Cerebellar cortex (tissue), 1 donor: ENCODE data around the gene ACOX2.

Source experiments
- DNase-seq: peaks from one replicate; pipeline ENCODE4 v3.0.0-alpha.2; 2015; ENCODE audit warnings: low spot score

ACOX2 gene

DNA sequence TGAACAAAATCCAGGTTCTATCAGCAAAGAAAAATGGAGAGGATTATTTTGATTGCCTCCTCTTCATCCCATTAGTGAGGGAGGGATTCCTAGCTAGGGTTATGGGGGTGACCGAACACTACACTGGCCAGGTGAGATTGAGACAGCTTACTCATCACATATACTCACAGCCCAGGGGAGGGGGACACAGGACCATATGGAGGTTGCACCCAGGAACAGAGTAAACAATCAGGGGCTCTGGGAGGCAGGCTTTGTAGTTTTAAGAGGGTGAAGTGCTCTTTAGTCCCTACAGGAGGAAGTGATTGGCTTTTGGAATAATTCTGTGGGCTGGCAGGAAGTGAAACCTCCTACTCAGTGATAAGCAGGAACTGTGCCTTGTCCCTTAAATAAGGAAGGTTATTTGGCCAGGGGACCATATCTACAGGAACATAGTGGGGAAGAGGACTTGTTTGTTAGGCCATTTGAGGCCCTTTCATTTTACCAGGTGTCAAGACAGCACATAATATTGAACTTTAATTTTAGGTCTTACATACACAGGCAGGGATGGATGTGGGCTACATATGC, 62.6 kb downstream of the ACOX2 start:
- DNase-seq: no peak

DNA sequence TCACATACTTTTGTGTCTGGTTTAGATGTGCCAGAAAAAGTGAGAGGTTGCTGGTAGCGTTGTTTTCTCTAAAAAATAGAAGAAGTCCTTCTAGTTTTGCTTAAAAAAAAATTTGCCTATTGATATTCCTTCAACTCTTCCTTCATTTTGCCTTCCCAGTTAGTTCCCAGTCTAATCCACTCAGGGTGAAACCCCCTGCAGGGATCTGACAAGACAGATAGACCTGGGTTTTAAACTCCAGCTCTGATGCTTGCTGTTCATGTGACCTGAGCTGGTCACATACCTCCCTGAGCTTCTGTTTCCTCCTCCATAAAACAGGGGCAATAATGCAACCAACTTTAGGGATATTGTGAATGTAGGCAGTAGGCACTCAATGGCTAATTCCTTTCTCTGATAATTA, 63.7 kb downstream of the ACOX2 start:
- DNase-seq: no peak

DNA sequence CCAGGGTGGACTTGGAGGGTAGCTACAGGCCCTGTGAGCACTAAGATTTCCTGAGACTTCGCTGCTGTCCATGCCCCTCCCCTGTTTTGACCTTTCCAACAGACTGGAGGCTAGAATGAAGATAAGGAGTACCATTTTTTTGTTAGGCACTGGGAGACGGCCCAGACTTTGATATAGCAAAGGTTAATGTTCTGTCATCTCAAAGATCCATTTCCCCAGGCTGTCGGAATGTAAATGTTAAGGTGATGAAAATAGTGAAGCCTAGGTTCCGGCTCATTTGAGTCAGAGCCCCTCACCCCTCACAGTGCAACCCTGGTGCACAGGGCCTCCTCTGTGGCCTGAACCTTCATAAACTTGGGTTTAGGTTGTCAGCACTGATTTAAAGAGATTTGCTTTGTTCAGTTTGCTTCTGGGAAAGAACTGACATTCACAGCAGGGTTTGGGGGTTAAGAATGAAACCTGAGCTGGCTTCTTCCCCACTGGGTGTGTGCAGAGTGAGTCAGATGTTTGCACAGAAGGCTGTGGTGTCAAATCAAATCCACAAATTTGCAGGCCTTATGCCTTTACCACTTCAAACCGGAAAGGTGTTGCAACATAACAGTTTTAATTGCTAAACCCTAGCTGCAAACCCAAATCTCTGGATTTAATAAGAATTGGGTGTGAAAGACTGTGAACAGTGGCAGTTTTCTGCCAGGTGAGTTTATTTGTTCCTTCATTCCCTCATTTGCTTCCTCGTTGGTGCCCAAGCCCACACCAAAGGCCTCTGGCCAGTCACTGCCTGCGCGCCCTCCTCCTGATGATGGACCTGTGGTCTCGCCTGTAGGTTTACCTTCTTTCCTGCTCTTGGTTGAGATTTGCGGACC, 65.7 kb downstream of the ACOX2 start:
- peak; percentile 55 for DNase-seq

DNA sequence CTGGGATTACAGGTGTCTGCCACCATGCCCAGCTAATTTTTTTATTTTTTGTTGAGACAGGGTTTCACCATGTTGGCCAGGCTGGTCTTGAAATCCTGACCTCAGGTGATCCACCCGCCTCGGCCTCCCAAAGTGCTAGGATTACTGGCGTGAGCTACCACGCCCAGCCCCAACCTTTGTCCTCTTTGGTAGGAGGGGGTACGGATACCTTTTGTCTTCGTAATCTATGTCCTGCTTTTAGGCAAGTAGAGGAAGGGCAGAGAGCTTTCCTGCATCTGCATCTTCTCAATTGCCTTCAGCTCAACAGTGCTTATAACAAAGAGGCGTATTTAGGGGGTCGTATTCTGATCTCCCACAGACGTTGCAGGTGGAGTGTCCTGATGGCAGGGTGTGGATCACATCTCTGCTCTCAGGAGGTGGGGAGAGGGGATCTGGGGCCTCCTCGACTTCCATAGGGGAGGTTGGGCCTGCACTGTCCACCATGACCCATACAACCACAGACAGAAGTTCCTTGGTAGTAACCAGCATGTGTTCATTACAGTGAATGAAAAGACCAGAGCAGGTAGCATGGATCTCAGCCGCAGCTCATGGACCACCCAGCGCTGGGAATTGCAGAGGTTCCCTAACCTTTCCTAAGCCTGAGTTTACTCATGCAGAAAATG, 66.5 kb downstream of the ACOX2 start:
- no peak for DNase-seq

DNA sequence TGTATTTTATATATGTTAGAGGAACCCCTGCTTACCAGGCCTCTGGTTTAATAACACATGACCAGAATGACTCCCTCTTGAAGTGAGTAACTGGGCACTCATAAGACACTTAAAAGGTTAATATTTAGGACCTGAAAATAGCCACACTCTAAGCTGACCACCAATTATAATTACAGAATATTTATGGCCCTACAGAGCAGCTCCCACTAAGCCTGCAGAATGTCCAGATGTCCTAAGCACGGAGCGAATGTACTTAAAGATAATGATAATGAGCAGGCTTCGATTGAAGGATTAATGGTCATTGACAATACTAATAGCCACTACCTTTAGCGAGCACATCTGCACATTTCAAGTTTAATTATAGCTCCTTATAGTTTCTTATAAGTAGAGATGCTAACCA, 67.9 kb downstream of the ACOX2 start:
- no peak for DNase-seq

DNA sequence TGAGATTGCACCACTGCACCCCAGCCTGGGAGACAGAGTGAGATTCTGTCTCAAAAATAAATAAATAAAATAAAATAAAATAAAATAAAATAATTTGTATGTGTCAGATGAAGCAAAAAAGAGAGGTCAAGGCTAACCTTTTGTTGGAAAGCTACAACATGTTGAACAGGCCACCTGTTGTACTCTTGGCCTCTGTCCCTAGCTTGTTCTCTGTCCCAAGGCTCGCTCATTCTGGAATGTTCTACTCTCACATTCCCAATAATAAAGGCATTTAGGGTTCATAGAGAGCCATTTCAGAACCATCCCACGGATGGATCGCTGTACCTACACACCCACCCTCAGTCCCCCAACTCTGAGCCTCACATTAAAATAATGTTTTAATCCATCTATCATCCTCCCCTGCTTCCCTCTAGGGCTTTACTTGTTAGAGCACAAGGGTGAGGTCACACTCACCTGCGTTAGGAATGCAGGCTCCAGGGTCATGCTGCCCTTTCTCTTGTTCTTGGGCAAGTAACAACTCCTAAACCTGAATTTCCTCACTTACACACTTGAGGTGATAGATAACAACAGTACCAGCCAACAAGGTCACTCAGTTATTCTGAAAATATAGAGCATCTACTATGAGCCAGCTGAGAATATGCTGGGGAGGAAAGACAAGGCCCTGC, 70.0 kb downstream of the ACOX2 start:
- DNase-seq: no peak

DNA sequence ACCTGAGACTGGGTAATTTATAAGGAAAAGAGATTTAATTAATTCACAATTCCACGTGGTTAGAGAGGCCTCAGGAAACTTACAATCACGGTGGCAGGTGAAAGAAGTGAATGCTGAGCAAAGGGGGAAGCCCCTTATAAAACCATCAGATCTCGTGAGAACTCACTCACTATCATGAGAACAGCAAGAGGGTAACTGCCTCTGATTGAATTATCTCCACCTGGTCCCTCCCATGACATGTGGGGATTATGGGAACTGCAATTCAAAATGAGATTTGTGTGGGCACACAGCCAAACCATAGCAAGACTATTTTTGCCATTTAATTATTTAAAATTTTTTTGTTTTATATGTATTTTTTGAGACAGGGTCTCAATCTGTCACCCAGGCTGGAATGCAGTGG, 72.1 kb downstream of the ACOX2 start:
- DNase-seq: no peak

DNA sequence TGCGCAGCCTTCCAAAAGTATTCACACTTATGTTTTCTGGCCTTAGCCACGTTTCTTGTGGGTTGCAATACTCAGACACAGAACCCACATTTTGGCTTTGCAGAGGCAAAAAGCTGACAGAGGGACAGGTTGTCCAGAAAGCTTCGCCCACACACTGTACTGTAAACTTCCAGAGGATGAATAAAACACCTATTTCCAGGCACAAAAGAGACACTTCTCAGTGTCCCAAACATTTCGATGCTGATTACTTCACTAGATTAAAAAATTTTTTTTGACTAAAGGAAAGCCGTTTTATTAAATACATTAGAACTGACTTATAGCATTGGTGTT, 73.1 kb downstream of the ACOX2 start:
- DNase-seq: no peak

DNA sequence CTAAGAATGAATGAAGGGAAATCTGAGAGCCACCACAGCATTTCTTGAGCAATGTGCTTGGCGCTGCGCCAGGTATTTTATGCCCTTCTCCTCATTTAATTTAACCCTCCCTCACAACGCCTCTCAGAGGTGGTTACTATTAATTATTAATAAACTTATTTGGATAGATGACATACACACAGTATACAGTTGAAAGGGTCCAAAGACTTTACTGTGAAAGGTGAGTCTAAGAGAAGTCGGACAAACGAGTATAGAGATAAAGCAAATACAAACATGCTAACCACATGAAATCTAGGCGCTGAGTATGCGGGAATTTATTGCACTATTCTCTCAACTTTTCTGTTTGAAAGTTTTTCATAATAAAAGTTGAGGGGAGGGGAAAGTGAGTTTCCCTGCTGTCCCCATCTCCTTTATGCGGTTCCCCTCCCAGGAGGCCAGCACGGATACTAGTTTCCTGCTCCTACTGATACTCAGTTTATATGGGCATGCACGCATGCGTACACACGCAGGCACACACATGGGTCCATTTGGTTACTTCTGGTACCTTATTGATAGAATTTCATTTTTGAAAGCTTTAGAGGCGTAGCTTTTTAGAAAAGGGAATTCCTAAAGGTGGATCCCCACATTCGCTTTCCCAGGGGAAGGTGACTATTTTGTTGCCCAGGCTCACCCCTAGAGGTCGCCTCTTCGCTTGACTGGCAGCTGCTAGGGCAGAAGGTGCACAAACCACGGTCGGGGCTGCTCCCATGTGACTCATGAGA, 73.6 kb downstream of the ACOX2 start:
- peak; percentile 73 for DNase-seq

DNA sequence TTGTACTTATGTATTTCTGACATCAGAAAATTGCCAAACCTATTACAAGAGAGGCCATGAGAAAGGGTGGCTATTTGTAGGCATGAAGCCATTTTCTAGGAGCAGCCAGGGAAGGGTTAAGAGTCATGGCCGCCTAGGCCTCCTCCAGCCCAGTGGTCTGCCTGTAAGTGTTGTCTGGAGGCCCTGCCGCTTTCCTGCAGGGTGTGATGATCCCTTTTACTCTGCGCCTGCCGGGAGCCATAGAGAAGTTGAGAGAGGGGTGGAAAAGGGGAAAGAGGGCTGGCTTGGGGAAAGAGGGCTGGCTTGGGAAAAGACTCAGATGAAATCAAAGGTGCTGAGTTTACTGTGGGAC, 74.2 kb downstream of the ACOX2 start:
- DNase-seq: peak; percentile 25

DNA sequence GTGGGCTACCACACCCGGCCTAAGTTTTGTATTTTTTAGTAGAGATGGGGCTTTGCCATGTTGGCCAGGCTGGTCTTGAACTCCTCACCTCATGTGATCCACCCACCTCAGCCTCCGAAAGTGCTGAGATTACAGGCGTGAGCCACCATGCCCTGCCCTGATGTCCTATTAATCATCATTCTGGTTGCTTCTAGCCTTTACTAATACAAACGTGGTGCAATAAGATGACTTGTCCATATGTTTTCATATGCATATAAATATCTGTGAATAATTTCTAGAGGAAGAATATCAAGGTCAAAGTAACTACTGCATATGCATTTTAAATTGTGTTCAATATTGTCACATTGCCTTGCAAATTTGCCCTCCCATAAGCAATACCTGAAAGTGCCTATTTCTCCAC, 77.8 kb downstream of the ACOX2 start:
- DNase-seq: no peak
